Neuronal stem cell (in vitro differentiated cells): ENCODE data around the gene IRF2BPL.
A peak's percentile ranks its signal among the peaks of the same experiment; 100 is the strongest.

Experiments
- DNase-seq: peaks from one replicate; pipeline ENCODE4 v3.0.0-alpha.2; 2013; ENCODE audit warnings: low spot score
- H2AFZ ChIP-seq: one replicate; pipeline ENCODE4 v1.6.1; 2013; ENCODE audit warnings: mild to moderate bottlenecking, low read length, inconsistent platforms
- H2AK5ac ChIP-seq: 2 replicates; pipeline ENCODE4 v1.6.1; 2013; ENCODE audit warnings: low read depth, mild to moderate bottlenecking, inconsistent platforms, low read length, moderate library complexity, mixed read lengths
- H2BK120ac ChIP-seq: 2 replicates; pipeline ENCODE4 v1.6.1; 2013; ENCODE audit warnings: low read depth, mild to moderate bottlenecking, inconsistent platforms, low read length, moderate library complexity, mixed read lengths
- H2BK12ac ChIP-seq: one replicate; pipeline ENCODE4 v1.6.1; 2013; ENCODE audit warnings: low read length, inconsistent platforms
- H2BK15ac ChIP-seq: 2 replicates; pipeline ENCODE4 v1.6.1; 2013; ENCODE audit warnings: mild to moderate bottlenecking, low read length, inconsistent platforms, mixed read lengths
- H2BK5ac ChIP-seq: one replicate; pipeline ENCODE4 v1.6.1; 2013; ENCODE audit warnings: inconsistent platforms, mild to moderate bottlenecking, low read length, moderate library complexity
- H3K14ac ChIP-seq: one replicate; pipeline ENCODE4 v1.6.1; 2013; ENCODE audit warnings: low read length, inconsistent platforms
- H3K18ac ChIP-seq: 2 replicates; pipeline ENCODE4 v1.6.1; 2013; ENCODE audit warnings: low read length, inconsistent platforms
- H3K23ac ChIP-seq: 2 replicates; pipeline ENCODE4 v1.6.1; 2013; ENCODE audit warnings: low read depth, mild to moderate bottlenecking, mixed read lengths, low read length, inconsistent platforms; ENCODE audit not compliant: poor library complexity
- H3K27ac ChIP-seq: replicated peaks from 3 replicates; pipeline ENCODE4 v1.5.1; 2013; ENCODE audit warnings: low read length, inconsistent platforms
- H3K27me3 ChIP-seq, 3 experiments: 2 replicates each; pipeline ENCODE4 v1.6.1; 2013; ENCODE audit warnings: low read length in 3 of 3, mild to moderate bottlenecking in 2 of 3, inconsistent platforms in 1 of 3, low read depth in 1 of 3, mixed read lengths in 1 of 3, moderate library complexity in 1 of 3; ENCODE audit not compliant: control insufficient read depth in 3 of 3, insufficient read depth in 3 of 3
- H3K36me3 ChIP-seq, 2 donors: replicated peaks in 1 of 2; 2 replicates each; pipeline ENCODE4 v1.6.1; 2013; ENCODE audit warnings: low read length in 2 of 2; ENCODE audit not compliant: control insufficient read depth in 2 of 2, insufficient read depth in 2 of 2
- H3K4ac ChIP-seq: 2 replicates; pipeline ENCODE4 v1.6.1; 2013; ENCODE audit warnings: inconsistent platforms, mild to moderate bottlenecking, low read length, moderate library complexity
- H3K4me1 ChIP-seq, 2 donors: 1 replicate in 1 of 2; 2 replicates in 1 of 2; pipeline ENCODE4 v1.6.1; 2013; ENCODE audit warnings: low read length in 2 of 2, low read depth in 1 of 2; ENCODE audit not compliant: control insufficient read depth in 2 of 2, insufficient read depth in 1 of 2
- H3K4me2 ChIP-seq: one replicate; pipeline ENCODE4 v1.6.1; 2013; ENCODE audit warnings: mild to moderate bottlenecking, low read length, inconsistent platforms; ENCODE audit not compliant: insufficient read depth, poor library complexity, severe bottlenecking
- H3K4me3 ChIP-seq, 2 donors: 2 replicates each; pipeline ENCODE4 v1.5.1; 2013; ENCODE audit warnings: low read length in 2 of 2, mild to moderate bottlenecking in 2 of 2, inconsistent platforms in 1 of 2, moderate library complexity in 1 of 2
- H3K79me1 ChIP-seq: one replicate; pipeline ENCODE4 v1.6.1; 2013; ENCODE audit warnings: low read depth, mild to moderate bottlenecking, inconsistent platforms, low read length, moderate library complexity
- H3K9ac ChIP-seq: one replicate; pipeline ENCODE4 v1.6.1; 2013; ENCODE audit warnings: mild to moderate bottlenecking, low read depth, low read length, inconsistent platforms; ENCODE audit not compliant: poor library complexity
- H3K9me3 ChIP-seq, 2 donors: replicated peaks in 1 of 2; 2 replicates each; pipeline versions ENCODE3 to v1.6.1; 2013; ENCODE audit warnings: low read length in 2 of 2, mild to moderate bottlenecking in 2 of 2, inconsistent platforms in 1 of 2, low read depth in 1 of 2, mixed read lengths in 1 of 2, moderate library complexity in 1 of 2; ENCODE audit not compliant: control insufficient read depth in 2 of 2, insufficient read depth in 1 of 2
- H4K8ac ChIP-seq: one replicate; pipeline ENCODE4 v1.6.1; 2013; ENCODE audit warnings: low read depth, mild to moderate bottlenecking, inconsistent platforms, low read length, moderate library complexity
- H4K91ac ChIP-seq: one replicate; pipeline ENCODE4 v1.6.1; 2013; ENCODE audit warnings: low read length, low read depth, mild to moderate bottlenecking, inconsistent platforms; ENCODE audit not compliant: poor library complexity
- WGBS, 2 donors: extraction: QIAGEN DNeasy Blood & Tissue Kit; methylation state at CpG; one replicate each; pipeline ENCODE4 v1.1.7; 2013; ENCODE audit warnings: missing lambda C conversion rate in 2 of 2, mixed read lengths in 1 of 2; ENCODE audit not compliant: insufficient read length in 2 of 2, insufficient replicate concordance in 1 of 2; ENCODE audit errors: extremely low coverage in 2 of 2; 5-methylcytosine and 5-hydroxymethylcytosine counted together

Gene IRF2BPL

GRCh38 chr14:77003960-77004710 lies 24.4 kb downstream of the IRF2BPL start:
- H3K9ac ChIP-seq = no peak overlapping the region
- DNase-seq = no peak
- no CpG with 5 or more reads among the region's 5 CpGs for WGBS, 2 donors
- no peak overlapping the region for H3K4me3 ChIP-seq
- no peak overlapping the region for H4K8ac ChIP-seq
- H3K14ac ChIP-seq = no peak overlapping the region
- H3K27me3 ChIP-seq = peaks cover 0 to 4% (median 0%) of the 10 kb centered on the region in 3 experiments
- no peak overlapping the region for H3K4me2 ChIP-seq
- H3K4me1 ChIP-seq = peaks cover 16 to 39% of the 10 kb centered on the region in 2 donors
- no peak overlapping the region for H2BK12ac ChIP-seq
- H3K27ac ChIP-seq = no peak overlapping the region
- H2AFZ ChIP-seq = no peak overlapping the region
- no peak overlapping the region for H4K91ac ChIP-seq
- no peak overlapping the region for H2BK5ac ChIP-seq
- H3K23ac ChIP-seq = no peak overlapping the region
- H3K18ac ChIP-seq = no peak overlapping the region
- no peak overlapping the region for H3K4ac ChIP-seq
- no peak overlapping the region for H2AK5ac ChIP-seq
- no peaks in the 10 kb centered on the region for H3K36me3 ChIP-seq
- H2BK15ac ChIP-seq = peak overlapping the region; percentile 10
- no peaks in the 10 kb centered on the region for H3K79me1 ChIP-seq
- no peaks in the 10 kb centered on the region for H3K9me3 ChIP-seq
- H2BK120ac ChIP-seq = no peak overlapping the region

GRCh38 chr14:77002889-77003288 lies 25.6 kb downstream of the IRF2BPL start:
- H3K36me3 ChIP-seq = no peaks in the 10 kb centered on the region
- no peak overlapping the region for H2BK12ac ChIP-seq
- no peak overlapping the region for H2BK15ac ChIP-seq
- H3K9ac ChIP-seq = no peak overlapping the region
- no peak overlapping the region for H4K91ac ChIP-seq
- H3K23ac ChIP-seq = no peak overlapping the region
- no peak overlapping the region for H3K14ac ChIP-seq
- no peak for DNase-seq
- no peak overlapping the region for H3K4ac ChIP-seq
- peak overlapping the region; percentile 45 for H2AK5ac ChIP-seq
- H3K4me3 ChIP-seq = no peak overlapping the region
- H2BK5ac ChIP-seq = no peak overlapping the region
- H3K18ac ChIP-seq = no peak overlapping the region
- no peak overlapping the region for H3K4me2 ChIP-seq
- no peak overlapping the region for H2AFZ ChIP-seq
- H2BK120ac ChIP-seq = no peak overlapping the region
- H4K8ac ChIP-seq = no peak overlapping the region
- H3K9me3 ChIP-seq = no peaks in the 10 kb centered on the region
- peaks cover 16 to 37% of the 10 kb centered on the region in 2 donors for H3K4me1 ChIP-seq
- WGBS, 2 donors = no CpG with 5 or more reads among the region's 6 CpGs
- H3K79me1 ChIP-seq = no peaks in the 10 kb centered on the region
- H3K27ac ChIP-seq = no peak overlapping the region
- peaks cover 0 to 4% (median 0%) of the 10 kb centered on the region in 3 experiments for H3K27me3 ChIP-seq

GRCh38 chr14:77002335-77002734 lies 26.2 kb downstream of the IRF2BPL start:
- no peak overlapping the region for H4K8ac ChIP-seq
- H3K4ac ChIP-seq = no peak overlapping the region
- no peaks in the 10 kb centered on the region for H3K9me3 ChIP-seq
- no peak overlapping the region for H2BK12ac ChIP-seq
- no peak for DNase-seq
- WGBS, 2 donors = no CpG with 5 or more reads among the region's 4 CpGs
- no peak overlapping the region for H3K27ac ChIP-seq
- H2AFZ ChIP-seq = no peak overlapping the region
- no peak overlapping the region for H2AK5ac ChIP-seq
- H3K36me3 ChIP-seq = no peaks in the 10 kb centered on the region
- no peak overlapping the region for H4K91ac ChIP-seq
- H3K4me2 ChIP-seq = no peak overlapping the region
- no peaks in the 10 kb centered on the region for H3K27me3 ChIP-seq
- no peaks in the 10 kb centered on the region for H3K79me1 ChIP-seq
- peaks cover 17 to 38% of the 10 kb centered on the region in 2 donors for H3K4me1 ChIP-seq
- H3K23ac ChIP-seq = no peak overlapping the region
- H3K4me3 ChIP-seq = no peak overlapping the region
- H2BK15ac ChIP-seq = no peak overlapping the region
- H2BK5ac ChIP-seq = no peak overlapping the region
- H3K14ac ChIP-seq = no peak overlapping the region
- no peak overlapping the region for H2BK120ac ChIP-seq
- H3K18ac ChIP-seq = no peak overlapping the region
- H3K9ac ChIP-seq = no peak overlapping the region

GRCh38 chr14:77000340-77001270 lies 27.9 kb downstream of the IRF2BPL start:
- Histone ChIP-seq H2AK5ac (peak overlapping the region; percentile 79), H3K4me1 (peaks cover 24 to 35% of the 10 kb centered on the region in 2 donors), H2BK12ac (no peak overlapping the region), H3K4me2 (no peak overlapping the region), H4K91ac (no peak overlapping the region), H3K23ac (no peak overlapping the region), H3K27ac (peak overlapping the region; percentile 31), H3K36me3 (no peaks in the 10 kb centered on the region), H3K79me1 (no peaks in the 10 kb centered on the region), H3K27me3 (no peaks in the 10 kb centered on the region), H2BK120ac (peak overlapping the region; percentile 10), H2AFZ (peak overlapping the region; percentile 90), H2BK5ac (no peak overlapping the region), H3K9ac (peak overlapping the region; percentile 1), H3K18ac (peak overlapping the region; percentile 89), H3K4me3 (peak overlapping the region in 1 of 2 donors; percentile 14), H2BK15ac (peak overlapping the region; percentile 22), H3K14ac (no peak overlapping the region), H3K4ac (no peak overlapping the region), H3K9me3 (no peaks in the 10 kb centered on the region), H4K8ac (no peak overlapping the region)
- no CpG with 5 or more reads among the region's 33 CpGs for WGBS, 2 donors
- no peak for DNase-seq
